GM13976 (cell line): ENCODE results near the gene TNFAIP8.
"Not testable (repeated sequence)": the region's sequence is repeated elsewhere in the genome, so short reads cannot be mapped to it uniquely, and the experiment has no call there.

Experiments used
- DNase-seq: peaks from one replicate; pipeline ENCODE4 v3.0.0; 2012; ENCODE audit warnings: low spot score
- CTCF ChIP-seq: IDR thresholded peaks from 2 replicates; pipeline ENCODE4 v1.5.1; 2012; ENCODE audit warnings: borderline replicate concordance, mild to moderate bottlenecking; ENCODE audit not compliant: insufficient read depth; ENCODE audit errors: extremely low read depth, missing control alignments, control extremely low read depth
- in situ Hi-C: fragments of 300-500 bp; cut with MboI; formaldehyde crosslinking; loops from one replicate; pipeline ENCODE4 v1.12.0; 2022; ENCODE audit warnings: low sequenced_read_pairs, mixed read lengths, inconsistent platforms; ENCODE audit not compliant: unreplicated experiment

TNFAIP8 gene

GRCh38 chr5:119410448-119411159 is 54.8 kb downstream of the TNFAIP8 start:
- in situ Hi-C loops, result loop anchor here (10.0 kb wide), 1 partner anchor 396 kb away; no protein-coding TSS in a partner anchor
- DNase-seq, result no peak
- TF ChIP-seq CTCF, result no peak

- peak; percentile 85 for TF ChIP-seq CTCF
- in situ Hi-C loops, result loop anchor here (10.0 kb wide), 1 partner anchor 397 kb away; no protein-coding TSS in a partner anchor
- DNase-seq, result peak; percentile 25
Measured at GRCh38 chr5:119411361-119412278, 55.8 kb downstream of the TNFAIP8 start.

- TF ChIP-seq CTCF, result no peak
- in situ Hi-C loops, result loop anchor here (10.0 kb wide), 1 partner anchor 398 kb away; no protein-coding TSS in a partner anchor
- no peak for DNase-seq
Measured at GRCh38 chr5:119412279-119413227, 56.7 kb downstream of the TNFAIP8 start.

GRCh38 chr5:119414124-119414734 is 58.4 kb downstream of the TNFAIP8 start:
- in situ Hi-C loops, result loop anchor here (10.0 kb wide), 1 partner anchor 399 kb away; no protein-coding TSS in a partner anchor
- DNase-seq, result not testable (repeated sequence)

GRCh38 chr5:119417891-119418605 is 62.2 kb downstream of the TNFAIP8 start:
- DNase-seq, result no peak
- in situ Hi-C loops, result loop anchor here (10.0 kb wide), 1 partner anchor 403 kb away; no protein-coding TSS in a partner anchor
- TF ChIP-seq CTCF, result no peak

- in situ Hi-C loops, result loop anchor here (10.0 kb wide), 1 partner anchor 404 kb away; no protein-coding TSS in a partner anchor
- TF ChIP-seq CTCF, result no peak
- peak; percentile 15 for DNase-seq
Measured at GRCh38 chr5:119418606-119419100, 62.8 kb downstream of the TNFAIP8 start.
